Ovary (tissue), 3 donors: ENCODE results near the gene PCBP3.

Experiments used
- EP300 ChIP-seq: sonication (generic); formaldehyde crosslinking; IDR thresholded peaks from one replicate; pipeline ENCODE4 v1.6.1; 2017; ENCODE audit warnings: antibody characterized with exemption
- POLR2A ChIP-seq: fragments of 450-650 bp; IDR thresholded peaks from one replicate; pipeline ENCODE4 v1.6.1; 2017; ENCODE audit warnings: antibody characterized with exemption, mild to moderate bottlenecking, moderate library complexity
- TF ChIP-seq, protein P1 (sequence below), 3 donors: fragments of 450-650 bp in 2 of 3; fragments of 200-600 bp in 1 of 3; IDR thresholded peaks; one replicate each; pipeline versions ENCODE4 v1.5.1 to v1.8.0; 2016 to 2022; ENCODE audit warnings: antibody characterized with exemption in 3 of 3, mild to moderate bottlenecking in 1 of 3
- donor health status: DM: no; HTN: no; CAD: no.

DNA sequence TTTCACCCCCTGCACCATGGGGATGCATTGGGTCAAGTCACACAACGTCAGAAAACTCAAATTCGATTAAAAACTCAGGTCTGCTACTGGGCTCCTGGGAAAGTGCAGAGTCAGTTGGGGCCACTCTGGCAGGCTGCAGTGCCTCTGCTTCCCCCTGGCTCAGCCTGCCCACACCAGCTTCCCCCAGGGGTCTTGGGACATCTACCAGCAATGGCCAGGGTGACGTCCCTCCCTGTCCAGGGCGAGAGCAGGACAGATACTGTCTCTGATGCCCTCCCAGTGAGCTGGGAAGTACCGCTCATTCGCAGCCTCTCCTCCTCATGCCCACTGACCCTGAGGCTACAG, 231.9 kb downstream of the PCBP3 start:
- TF ChIP-seq POLR2A (no peak), EP300 (no peak)
- TF ChIP-seq, protein P1, sequence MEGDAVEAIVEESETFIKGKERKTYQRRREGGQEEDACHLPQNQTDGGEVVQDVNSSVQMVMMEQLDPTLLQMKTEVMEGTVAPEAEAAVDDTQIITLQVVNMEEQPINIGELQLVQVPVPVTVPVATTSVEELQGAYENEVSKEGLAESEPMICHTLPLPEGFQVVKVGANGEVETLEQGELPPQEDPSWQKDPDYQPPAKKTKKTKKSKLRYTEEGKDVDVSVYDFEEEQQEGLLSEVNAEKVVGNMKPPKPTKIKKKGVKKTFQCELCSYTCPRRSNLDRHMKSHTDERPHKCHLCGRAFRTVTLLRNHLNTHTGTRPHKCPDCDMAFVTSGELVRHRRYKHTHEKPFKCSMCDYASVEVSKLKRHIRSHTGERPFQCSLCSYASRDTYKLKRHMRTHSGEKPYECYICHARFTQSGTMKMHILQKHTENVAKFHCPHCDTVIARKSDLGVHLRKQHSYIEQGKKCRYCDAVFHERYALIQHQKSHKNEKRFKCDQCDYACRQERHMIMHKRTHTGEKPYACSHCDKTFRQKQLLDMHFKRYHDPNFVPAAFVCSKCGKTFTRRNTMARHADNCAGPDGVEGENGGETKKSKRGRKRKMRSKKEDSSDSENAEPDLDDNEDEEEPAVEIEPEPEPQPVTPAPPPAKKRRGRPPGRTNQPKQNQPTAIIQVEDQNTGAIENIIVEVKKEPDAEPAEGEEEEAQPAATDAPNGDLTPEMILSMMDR (IDR thresholded peaks at IDR 0.05): no peak
